ENCODE data around the gene ALMS1. TPM values are rescaled to one million over a fixed set of nuclear protein-coding genes. Genes with fewer than 3 reads are reported as not detected.

The ALMS1 gene
- total RNA-seq, 1 donor from 2014 or later = 12.8 TPM

GRCh38 chr2:73564986-73565385, 179.3 kb downstream of the ALMS1 start:
- intact Hi-C loops (cut with DNase I) = no loop called here
- H3K4me1 ChIP-seq = no peaks in the 10 kb centered on the region
- no peaks in the 10 kb centered on the region for H3K9me3 ChIP-seq
- no peak overlapping the region for H3K4me3 ChIP-seq
- no peak for DNase-seq (ENCODE audit: low spot score in 2 of 2)
- peaks cover 3 to 17% of the 10 kb centered on the region in 2 donors for H3K36me3 ChIP-seq
- no peaks in the 10 kb centered on the region for H3K27me3 ChIP-seq
- TF ChIP-seq, protein P1, sequence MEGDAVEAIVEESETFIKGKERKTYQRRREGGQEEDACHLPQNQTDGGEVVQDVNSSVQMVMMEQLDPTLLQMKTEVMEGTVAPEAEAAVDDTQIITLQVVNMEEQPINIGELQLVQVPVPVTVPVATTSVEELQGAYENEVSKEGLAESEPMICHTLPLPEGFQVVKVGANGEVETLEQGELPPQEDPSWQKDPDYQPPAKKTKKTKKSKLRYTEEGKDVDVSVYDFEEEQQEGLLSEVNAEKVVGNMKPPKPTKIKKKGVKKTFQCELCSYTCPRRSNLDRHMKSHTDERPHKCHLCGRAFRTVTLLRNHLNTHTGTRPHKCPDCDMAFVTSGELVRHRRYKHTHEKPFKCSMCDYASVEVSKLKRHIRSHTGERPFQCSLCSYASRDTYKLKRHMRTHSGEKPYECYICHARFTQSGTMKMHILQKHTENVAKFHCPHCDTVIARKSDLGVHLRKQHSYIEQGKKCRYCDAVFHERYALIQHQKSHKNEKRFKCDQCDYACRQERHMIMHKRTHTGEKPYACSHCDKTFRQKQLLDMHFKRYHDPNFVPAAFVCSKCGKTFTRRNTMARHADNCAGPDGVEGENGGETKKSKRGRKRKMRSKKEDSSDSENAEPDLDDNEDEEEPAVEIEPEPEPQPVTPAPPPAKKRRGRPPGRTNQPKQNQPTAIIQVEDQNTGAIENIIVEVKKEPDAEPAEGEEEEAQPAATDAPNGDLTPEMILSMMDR (IDR thresholded peaks at IDR 0.05) = no peak
- H3K27ac ChIP-seq = no peak overlapping the region

DNA sequence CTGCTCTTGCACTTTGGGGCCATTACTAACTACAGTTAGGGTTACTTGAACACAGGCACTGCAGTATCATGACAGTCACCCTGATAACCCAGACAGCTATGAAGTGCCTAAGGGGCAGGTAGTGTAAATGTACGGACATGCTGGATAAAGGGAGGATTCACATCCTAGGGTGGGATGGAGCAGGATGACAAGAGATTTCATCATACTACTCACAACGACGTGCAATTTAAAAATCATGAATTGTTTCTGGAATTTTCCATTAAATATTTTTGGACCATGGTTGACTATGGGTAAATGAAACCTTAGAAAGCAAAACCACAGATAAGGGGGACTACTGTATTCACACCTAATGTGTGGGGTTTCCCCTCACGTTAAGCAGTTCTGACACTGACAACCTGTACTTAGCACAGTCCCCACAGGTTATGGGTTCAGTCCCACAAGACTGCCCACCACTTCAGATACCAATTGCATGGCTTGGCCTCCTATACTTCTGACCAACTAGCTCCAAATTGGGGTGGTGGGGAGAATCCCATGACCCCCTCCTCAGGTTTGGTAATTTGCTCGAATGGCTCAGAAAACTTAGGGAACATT, 180.7 kb downstream of the ALMS1 start:
- TF ChIP-seq, protein P1 (IDR thresholded peaks at IDR 0.05) = no peak
- Histone ChIP-seq H3K27me3 (no peaks in the 10 kb centered on the region), H3K9me3 (no peaks in the 10 kb centered on the region), H3K4me1 (no peaks in the 10 kb centered on the region), H3K27ac (no peak overlapping the region), H3K4me3 (no peak overlapping the region), H3K36me3 (peaks cover 0 to 7% of the 10 kb centered on the region in 2 donors)
- DNase-seq (ENCODE audit: low spot score in 2 of 2) = no peak
- intact Hi-C loops (cut with DNase I) = no loop called here

DNA sequence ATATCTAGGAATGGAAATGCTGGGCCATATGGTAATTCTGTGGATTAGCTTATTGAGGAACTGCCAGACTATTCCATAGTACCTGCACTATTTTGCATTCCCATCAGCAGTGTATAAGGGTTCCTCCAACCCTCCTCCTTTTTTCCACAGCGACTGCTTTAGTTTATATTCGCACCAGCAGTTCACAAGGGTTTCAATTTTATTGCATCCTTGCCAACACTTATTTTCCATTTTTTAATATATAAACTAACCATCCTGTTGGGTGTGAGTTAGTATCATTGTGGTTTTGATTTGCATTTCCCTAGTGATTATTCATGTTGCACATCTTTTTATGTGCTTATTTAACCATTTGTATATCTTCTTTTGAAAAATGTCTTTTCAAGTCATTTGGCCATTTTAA, 189.6 kb downstream of the ALMS1 start:
- Histone ChIP-seq H3K9me3 (no peaks in the 10 kb centered on the region), H3K4me1 (no peaks in the 10 kb centered on the region), H3K27me3 (no peaks in the 10 kb centered on the region), H3K36me3 (peaks cover 9 to 25% of the 10 kb centered on the region in 2 donors), H3K4me3 (no peak overlapping the region), H3K27ac (no peak overlapping the region)
- DNase-seq (ENCODE audit: low spot score in 2 of 2) = no peak
- TF ChIP-seq, protein P1 (IDR thresholded peaks at IDR 0.05) = no peak
- intact Hi-C loops (cut with DNase I) = no loop called here

- intact Hi-C loops (cut with DNase I) = no loop called here
- Histone ChIP-seq H3K36me3 (peaks cover 13 to 21% of the 10 kb centered on the region in 2 donors), H3K4me3 (no peak overlapping the region), H3K27me3 (no peaks in the 10 kb centered on the region), H3K27ac (no peak overlapping the region), H3K4me1 (no peaks in the 10 kb centered on the region), H3K9me3 (no peaks in the 10 kb centered on the region)
- TF ChIP-seq, protein P1 (IDR thresholded peaks at IDR 0.05) = no peak
- no peak for DNase-seq (ENCODE audit: low spot score in 2 of 2)
Observed at GRCh38 chr2:73582364-73582763, 196.7 kb downstream of the ALMS1 start.

- intact Hi-C loops (cut with DNase I) = no loop called here
- peaks cover 0 to 4% of the 10 kb centered on the region in 2 donors for H3K36me3 ChIP-seq
- H3K4me3 ChIP-seq = no peak overlapping the region
- H3K9me3 ChIP-seq = no peaks in the 10 kb centered on the region
- TF ChIP-seq, protein P1 (IDR thresholded peaks at IDR 0.05) = no peak
- no peak overlapping the region for H3K27ac ChIP-seq
- no peaks in the 10 kb centered on the region for H3K4me1 ChIP-seq
- no peaks in the 10 kb centered on the region for H3K27me3 ChIP-seq
- no peak for DNase-seq (ENCODE audit: low spot score in 2 of 2)
Observed at GRCh38 chr2:73588177-73588576, 202.5 kb downstream of the ALMS1 start.

DNA sequence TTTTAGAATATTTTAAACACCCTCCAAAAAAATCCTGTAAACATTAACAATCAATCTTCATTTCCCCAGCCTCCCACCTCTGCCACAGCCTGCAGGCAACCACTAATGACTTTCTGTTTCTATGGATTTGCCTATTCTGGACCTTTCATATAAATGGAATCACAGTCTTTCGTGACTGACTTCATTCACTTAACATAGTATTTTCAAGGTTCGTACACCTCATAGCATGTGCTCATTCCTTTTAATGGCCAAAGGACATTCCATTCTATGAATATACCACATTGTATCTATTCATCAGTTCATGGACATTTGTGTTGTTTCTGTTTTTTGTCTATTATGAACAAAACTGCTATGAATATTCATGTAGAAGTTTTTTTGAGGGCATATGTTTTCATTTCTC, 208.0 kb downstream of the ALMS1 start:
- H3K27me3 ChIP-seq = no peaks in the 10 kb centered on the region
- intact Hi-C loops (cut with DNase I) = no loop called here
- no peaks in the 10 kb centered on the region for H3K4me1 ChIP-seq
- H3K27ac ChIP-seq = no peak overlapping the region
- H3K36me3 ChIP-seq = peaks cover 0 to 4% of the 10 kb centered on the region in 2 donors
- TF ChIP-seq, protein P1 (IDR thresholded peaks at IDR 0.05) = no peak
- no peaks in the 10 kb centered on the region for H3K9me3 ChIP-seq
- H3K4me3 ChIP-seq = no peak overlapping the region
- DNase-seq (ENCODE audit: low spot score in 2 of 2) = no peak
